BLaER1 (cell line): ENCODE results near the gene LDB1.

Source experiments
- H3K27ac ChIP-seq: shearing (Covaris generic); formaldehyde crosslinking; 2 replicates; pipeline ENCODE4 v1.8.1; 2022
- H3K27me3 ChIP-seq: shearing (Covaris generic); formaldehyde crosslinking; 2 replicates; pipeline ENCODE4 v1.8.1; 2022
- H3K36me3 ChIP-seq: shearing (Covaris generic); formaldehyde crosslinking; 2 replicates; pipeline ENCODE4 v1.8.1; 2022
- H3K4me1 ChIP-seq: shearing (Covaris generic); formaldehyde crosslinking; 2 replicates; pipeline ENCODE4 v1.8.1; 2022
- H3K4me2 ChIP-seq: shearing (Covaris generic); formaldehyde crosslinking; 2 replicates; pipeline ENCODE4 v1.8.1; 2022
- H3K4me3 ChIP-seq: shearing (Covaris generic); formaldehyde crosslinking; 2 replicates; pipeline ENCODE4 v1.8.1; 2022
- H3K9ac ChIP-seq: shearing (Covaris generic); formaldehyde crosslinking; 2 replicates; pipeline ENCODE4 v1.8.1; 2022
- H3K9me3 ChIP-seq: shearing (Covaris generic); formaldehyde crosslinking; 2 replicates; pipeline ENCODE4 v1.8.1; 2022
- H4K20me1 ChIP-seq: shearing (Covaris generic); formaldehyde crosslinking; 2 replicates; pipeline ENCODE4 v1.8.1; 2022
- Cebpa-rat ChIP-seq: shearing (Covaris generic); IDR thresholded peaks from 2 replicates; pipeline ENCODE4 v1.8.1; 2022

The LDB1 gene

GRCh38 chr10:102151774-102152544, 31.8 kb upstream of the LDB1 start, which contains the start of gene NOLC1:
TSS of gene NOLC1 (plus strand) at chr10:102152389. CDS start at chr10:102152411, 22 bp downstream.
- H3K36me3 ChIP-seq, result peaks cover 74% of the 10 kb centered on the region

GRCh38 chr10:102150970-102151773, 31.0 kb upstream of the LDB1 start:
- Histone ChIP-seq H3K4me3 (peak overlapping the region; percentile 88), H3K27ac (peak overlapping the region; percentile 95), H3K27me3 (no peaks in the 10 kb centered on the region), H4K20me1 (peaks cover 55% of the 10 kb centered on the region), H3K36me3 (peaks cover 74% of the 10 kb centered on the region), H3K9me3 (no peaks in the 10 kb centered on the region), H3K4me1 (peaks cover 26% of the 10 kb centered on the region), H3K4me2 (peak overlapping the region; percentile 87), H3K9ac (peak overlapping the region; percentile 96)
- no peak for TF ChIP-seq Cebpa-rat

More at GRCh38 chr10:102151774-102152544, 31.8 kb upstream of the LDB1 start, which contains the start of gene NOLC1:
- H4K20me1 ChIP-seq, result peaks cover 55% of the 10 kb centered on the region
- peak within 1 kb of the TSS; percentile 87 for H3K4me2 ChIP-seq
- peak; percentile 59; the same call in 1 of the 2 replicates for TF ChIP-seq Cebpa-rat
- H3K9me3 ChIP-seq, result no peaks in the 10 kb centered on the region
- H3K4me3 ChIP-seq, result peak within 1 kb of the TSS; percentile 88
- no peaks in the 10 kb centered on the region for H3K27me3 ChIP-seq
- H3K4me1 ChIP-seq, result peaks cover 26% of the 10 kb centered on the region
- H3K27ac ChIP-seq, result peak within 1 kb of the TSS; percentile 95
- H3K9ac ChIP-seq, result peak within 1 kb of the TSS; percentile 96

- Histone ChIP-seq H3K9me3 (no peaks in the 10 kb centered on the region), H3K9ac (no peak overlapping the region), H3K27me3 (no peaks in the 10 kb centered on the region), H3K4me1 (peaks cover 12% of the 10 kb centered on the region), H3K4me3 (no peak overlapping the region), H3K4me2 (no peak overlapping the region), H3K27ac (no peak overlapping the region), H3K36me3 (peaks cover 78% of the 10 kb centered on the region), H4K20me1 (peaks cover 52% of the 10 kb centered on the region)
- no peak for TF ChIP-seq Cebpa-rat
These were observed 28.1 kb upstream of the LDB1 start for GRCh38 chr10:102148275-102148674.

GRCh38 chr10:102147561-102147960, 27.4 kb upstream of the LDB1 start:
- no peaks in the 10 kb centered on the region for H3K9me3 ChIP-seq
- H3K4me2 ChIP-seq, result no peak overlapping the region
- no peak for TF ChIP-seq Cebpa-rat
- peaks cover 8% of the 10 kb centered on the region for H3K4me1 ChIP-seq
- no peak overlapping the region for H3K27ac ChIP-seq
- no peak overlapping the region for H3K9ac ChIP-seq
- H3K4me3 ChIP-seq, result no peak overlapping the region
- H3K27me3 ChIP-seq, result no peaks in the 10 kb centered on the region
- peaks cover 85% of the 10 kb centered on the region for H3K36me3 ChIP-seq
- H4K20me1 ChIP-seq, result peaks cover 56% of the 10 kb centered on the region

- peaks cover 91% of the 10 kb centered on the region for H3K36me3 ChIP-seq
These were observed 26.8 kb upstream of the LDB1 start for GRCh38 chr10:102146971-102147428.

GRCh38 chr10:102141583-102142107, 21.5 kb upstream of the LDB1 start:
- Histone ChIP-seq H3K9me3 (no peaks in the 10 kb centered on the region), H3K4me2 (no peak overlapping the region), H4K20me1 (peaks cover 97% of the 10 kb centered on the region), H3K27ac (no peak overlapping the region), H3K4me1 (0 out of 2 replicates have a peak, but pooled peaks cover 1% of the 10 kb centered on the region), H3K4me3 (no peak overlapping the region), H3K27me3 (no peaks in the 10 kb centered on the region), H3K36me3 (peaks cover 97% of the 10 kb centered on the region), H3K9ac (no peak overlapping the region)
- TF ChIP-seq Cebpa-rat, result no peak

More at GRCh38 chr10:102146971-102147428, 26.8 kb upstream of the LDB1 start:
- TF ChIP-seq Cebpa-rat, result no peak
- Histone ChIP-seq H3K9me3 (no peaks in the 10 kb centered on the region), H3K27me3 (no peaks in the 10 kb centered on the region), H3K9ac (no peak overlapping the region), H4K20me1 (peaks cover 61% of the 10 kb centered on the region), H3K27ac (no peak overlapping the region), H3K4me3 (no peak overlapping the region), H3K4me1 (peaks cover 8% of the 10 kb centered on the region), H3K4me2 (no peak overlapping the region)

GRCh38 chr10:102140913-102141540, 20.9 kb upstream of the LDB1 start:
- no peak for TF ChIP-seq Cebpa-rat
- no peaks in the 10 kb centered on the region for H3K27me3 ChIP-seq
- H3K9ac ChIP-seq, result no peak overlapping the region
- peaks cover 96% of the 10 kb centered on the region for H3K36me3 ChIP-seq
- H3K4me2 ChIP-seq, result no peak overlapping the region
- no peak overlapping the region for H3K27ac ChIP-seq
- H3K9me3 ChIP-seq, result no peaks in the 10 kb centered on the region
- H4K20me1 ChIP-seq, result peaks cover 97% of the 10 kb centered on the region
- H3K4me1 ChIP-seq, result peaks cover 7% of the 10 kb centered on the region
- H3K4me3 ChIP-seq, result no peak overlapping the region

- H3K27ac ChIP-seq, result no peak overlapping the region
- H4K20me1 ChIP-seq, result peaks cover 100% of the 10 kb centered on the region
- no peak for TF ChIP-seq Cebpa-rat
These were observed 20.1 kb upstream of the LDB1 start for GRCh38 chr10:102140218-102140617.

More at GRCh38 chr10:102140218-102140617, 20.1 kb upstream of the LDB1 start:
- Histone ChIP-seq H3K27me3 (no peaks in the 10 kb centered on the region), H3K4me2 (no peak overlapping the region), H3K4me3 (no peak overlapping the region), H3K9ac (no peak overlapping the region), H3K4me1 (peaks cover 15% of the 10 kb centered on the region), H3K36me3 (peaks cover 94% of the 10 kb centered on the region), H3K9me3 (no peaks in the 10 kb centered on the region)
